Endothelial cell of umbilical vein (primary cell): Measurements from ENCODE around the gene CLCN6. TPM values are rescaled to one million over a fixed set of nuclear protein-coding genes. Genes with fewer than 3 reads are reported as not detected.

Experiments used
- BruUV-seq: library from RNA; stranded (reverse); fragments of 400-500 nt; replicated peaks from 2 replicates; lab custom pipeline; 2021; lab: Mats Ljungman, UMichigan
- CTCF ChIA-PET: fragments of 300-600, 350-600 bp; sonication (Branson Sonifier 250); formaldehyde crosslinking; loops from one replicate; lab custom pipeline; 2021; ENCODE audit warnings: antibody characterized with exemption, inconsistent platforms; lab: Charles Lee
- POLR2A ChIA-PET: fragments of 300-600, 350-600 bp; sonication (Branson Sonifier 250); formaldehyde crosslinking; loops from one replicate; lab custom pipeline; 2021; ENCODE audit warnings: antibody characterized with exemption, inconsistent platforms; lab: Charles Lee
- DNase-seq: peaks from one replicate; pipeline ENCODE4 v3.0.0-alpha.2; 2011; ENCODE audit warnings: low read depth, low spot score
- FAIRE-seq: peaks from 2 replicates; lab custom pipeline; 2011; peaks lifted over from hg19 to GRCh38; lab: Jason Lieb, UNC
- H2AFZ ChIP-seq: 2 replicates; pipeline ENCODE4 v1.6.0; 2012; ENCODE audit warnings: low read depth, low read length, control low read depth, inconsistent platforms
- H3K27ac ChIP-seq: 2 replicates; pipeline ENCODE4 v1.5.1; 2011; ENCODE audit warnings: low read depth, mild to moderate bottlenecking, control low read depth, low read length, moderate library complexity; ENCODE audit not compliant: insufficient read depth
- H3K27me3 ChIP-seq, 2 experiments: 2 replicates each; pipeline versions ENCODE4 v1.6.0 to v1.6.1; 2011; ENCODE audit warnings: low read length in 2 of 2, mixed read lengths in 1 of 2; ENCODE audit not compliant: control insufficient read depth in 2 of 2, insufficient read depth in 2 of 2
- H3K36me3 ChIP-seq, 2 experiments: 2 replicates in 1 of 2; 3 replicates in 1 of 2; pipeline ENCODE4 v1.5.1; 2011; ENCODE audit warnings: low read length in 2 of 2, mild to moderate bottlenecking in 1 of 2, moderate library complexity in 1 of 2; ENCODE audit not compliant: control insufficient read depth in 2 of 2, insufficient read depth in 2 of 2; ENCODE audit errors: extremely low read depth in 1 of 2
- H3K4me1 ChIP-seq: 3 replicates; pipeline ENCODE4 v1.5.1; 2011; ENCODE audit warnings: mild to moderate bottlenecking, low read length; ENCODE audit not compliant: control insufficient read depth, insufficient read depth; ENCODE audit errors: extremely low read depth
- H3K4me2 ChIP-seq: 2 replicates; pipeline ENCODE4 v1.6.1; 2011; ENCODE audit warnings: low read length, control low read depth, mixed read lengths; ENCODE audit not compliant: insufficient read depth
- H3K4me3 ChIP-seq, 3 experiments: fragments of 200-600 bp in 1 of 3; sonication (generic), shearing (Covaris generic) in 1 of 3; replicated peaks in 1 of 3; 2 replicates each; pipeline ENCODE4 v1.5.1; 2011 to 2016; ENCODE audit warnings: control low read depth in 3 of 3, low read length in 3 of 3, mild to moderate bottlenecking in 2 of 3, inconsistent platforms in 1 of 3, low read depth in 1 of 3, moderate library complexity in 1 of 3; ENCODE audit not compliant: insufficient read depth in 1 of 3
- H3K79me2 ChIP-seq: 2 replicates; pipeline ENCODE4 v1.6.0; 2012; ENCODE audit warnings: low read length, inconsistent platforms; ENCODE audit not compliant: control insufficient read depth, insufficient read depth
- H3K9ac ChIP-seq: replicated peaks from 2 replicates; pipeline ENCODE3; 2011; ENCODE audit warnings: low read length, control low read depth; ENCODE audit not compliant: insufficient read depth; ENCODE audit errors: extremely low read depth
- H3K9me1 ChIP-seq: replicated peaks from 3 replicates; pipeline ENCODE4 v1.6.0; 2011; ENCODE audit warnings: mild to moderate bottlenecking, low read length; ENCODE audit not compliant: control insufficient read depth, insufficient read depth; ENCODE audit errors: extremely low read depth
- H3K9me3 ChIP-seq: replicated peaks from 2 replicates; pipeline ENCODE4 v1.5.1; 2012; ENCODE audit warnings: low read length, inconsistent platforms; ENCODE audit not compliant: control insufficient read depth, insufficient read depth
- H4K20me1 ChIP-seq: replicated peaks from 2 replicates; pipeline ENCODE3; 2011; ENCODE audit warnings: mild to moderate bottlenecking, low read length; ENCODE audit not compliant: control insufficient read depth, insufficient read depth; ENCODE audit errors: extremely low read depth
- EZH2 ChIP-seq: IDR thresholded peaks from 2 replicates; pipeline ENCODE4 v1.6.1; 2012; ENCODE audit warnings: borderline replicate concordance, low read depth, mild to moderate bottlenecking, moderate library complexity, low read length, inconsistent platforms; ENCODE audit not compliant: severe bottlenecking
- FOS ChIP-seq: IDR thresholded peaks from 2 replicates; pipeline ENCODE4 v1.6.1; 2011; ENCODE audit warnings: mild to moderate bottlenecking, low read length, moderate library complexity, borderline replicate concordance; ENCODE audit not compliant: insufficient read depth
- GATA2 ChIP-seq: IDR thresholded peaks from 2 replicates; pipeline ENCODE4 v1.7.0; 2011; ENCODE audit warnings: low read depth, mild to moderate bottlenecking, moderate library complexity, mixed read lengths, low read length; ENCODE audit not compliant: insufficient read length, insufficient read depth
- JUN ChIP-seq: IDR thresholded peaks from 2 replicates; pipeline ENCODE4 v1.6.1; 2011; ENCODE audit warnings: borderline replicate concordance, low read depth; ENCODE audit not compliant: insufficient read length, insufficient read depth
- POLR2A ChIP-seq: IDR thresholded peaks from 2 replicates; pipeline ENCODE4 v1.6.1; 2012; ENCODE audit warnings: low read depth, mild to moderate bottlenecking, control low read depth, low read length
- dilution Hi-C: fragments of 300-500 bp; cut with MboI; formaldehyde crosslinking; loops from one replicate; pipeline ENCODE4 v1.15.0; 2019; ENCODE audit warnings: low sequenced_read_pairs; ENCODE audit not compliant: extremely low pct_ligation_motif_present
- intact Hi-C: fragments of 100-400 bp; cut with micrococcal nuclease; formaldehyde crosslinking; loops from one replicate; pipeline ENCODE4 v1.10.0; 2022
- polyA plus RNA-seq, 4 experiments: library from polyadenylated mRNA; depleted of rRNA in 3 of 4; stranded (reverse) in 3 of 4; unstranded in 1 of 4; fragments of >200 nt; gene quantifications; 2 replicates each; pipeline versions ENCODE4 v1.2.1 to v1.2.3, GENCODE V29; 2011 to 2012; ENCODE audit warnings: missing spikeins in 1 of 4
- total RNA-seq: library from RNA; stranded (reverse); gene quantifications from 2 replicates; pipeline ENCODE4 v1.2.3, GENCODE V29; 2021
- TF ChIP-seq, protein P1 (sequence below), 2 donors: IDR thresholded peaks; 1 replicate in 1 of 2; 2 replicates in 1 of 2; pipeline ENCODE4 v1.5.1; 2011; ENCODE audit warnings: low read length in 2 of 2, mild to moderate bottlenecking in 2 of 2, moderate library complexity in 2 of 2, control low read depth in 1 of 2, inconsistent platforms in 1 of 2, low read depth in 1 of 2; ENCODE audit not compliant: insufficient read depth in 1 of 2; ENCODE audit errors: extremely low read depth in 1 of 2
- TF ChIP-seq, protein P2 (sequence below): IDR thresholded peaks from 2 replicates; pipeline ENCODE4 v1.6.1; 2011; ENCODE audit not compliant: insufficient read depth, insufficient read length

CLCN6 gene
- total and polyA plus RNA-seq, 2 donors (not counting 3 experiments of a cell fraction or from before 2014, with no cell fraction given): 20.4 to 41.2 TPM

GRCh38 chr1:11772458-11772857 lies 33.5 kb upstream of the CLCN6 start:
- CTCF ChIA-PET: interaction anchor here (0.7 to 1.2 kb wide), 2 partner anchors 10 to 13 kb away, joined by 3 to 4 read pairs; no protein-coding TSS in a partner anchor

GRCh38 chr1:11774753-11775152 lies 31.2 kb upstream of the CLCN6 start:
- FAIRE-seq: no peak
- H3K27me3 ChIP-seq: no peaks in the 10 kb centered on the region
- no peaks in the 10 kb centered on the region for H3K36me3 ChIP-seq
- H3K4me1 ChIP-seq: no peaks in the 10 kb centered on the region
- H3K4me3 ChIP-seq: no peak overlapping the region
- no peaks in the 10 kb centered on the region for H4K20me1 ChIP-seq
- ChIA-PET POLR2A (interaction anchor here (0.6 kb wide), 1 partner anchor 15 kb away, joined by 3 read pairs; no protein-coding TSS in a partner anchor), CTCF (no interaction called here)
- no peak overlapping the region for H2AFZ ChIP-seq
- no peak overlapping the region for H3K9ac ChIP-seq
- no TSS peak for BruUV-seq
- dilution Hi-C loops: no loop called here
- no peaks in the 10 kb centered on the region for H3K79me2 ChIP-seq
- H3K27ac ChIP-seq: no peak overlapping the region
- H3K9me1 ChIP-seq: no peaks in the 10 kb centered on the region
- no peaks in the 10 kb centered on the region for H3K9me3 ChIP-seq
- intact Hi-C loops: no loop called here
- DNase-seq: no peak
- H3K4me2 ChIP-seq: no peak overlapping the region
- TF ChIP-seq, protein P1, sequence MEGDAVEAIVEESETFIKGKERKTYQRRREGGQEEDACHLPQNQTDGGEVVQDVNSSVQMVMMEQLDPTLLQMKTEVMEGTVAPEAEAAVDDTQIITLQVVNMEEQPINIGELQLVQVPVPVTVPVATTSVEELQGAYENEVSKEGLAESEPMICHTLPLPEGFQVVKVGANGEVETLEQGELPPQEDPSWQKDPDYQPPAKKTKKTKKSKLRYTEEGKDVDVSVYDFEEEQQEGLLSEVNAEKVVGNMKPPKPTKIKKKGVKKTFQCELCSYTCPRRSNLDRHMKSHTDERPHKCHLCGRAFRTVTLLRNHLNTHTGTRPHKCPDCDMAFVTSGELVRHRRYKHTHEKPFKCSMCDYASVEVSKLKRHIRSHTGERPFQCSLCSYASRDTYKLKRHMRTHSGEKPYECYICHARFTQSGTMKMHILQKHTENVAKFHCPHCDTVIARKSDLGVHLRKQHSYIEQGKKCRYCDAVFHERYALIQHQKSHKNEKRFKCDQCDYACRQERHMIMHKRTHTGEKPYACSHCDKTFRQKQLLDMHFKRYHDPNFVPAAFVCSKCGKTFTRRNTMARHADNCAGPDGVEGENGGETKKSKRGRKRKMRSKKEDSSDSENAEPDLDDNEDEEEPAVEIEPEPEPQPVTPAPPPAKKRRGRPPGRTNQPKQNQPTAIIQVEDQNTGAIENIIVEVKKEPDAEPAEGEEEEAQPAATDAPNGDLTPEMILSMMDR (IDR thresholded peaks at IDR 0.05; ENCODE audit: extremely low read depth in 1 of 2, insufficient read depth in 1 of 2, low read depth in 1 of 2, low read length in 2 of 2): no peak
- TF ChIP-seq POLR2A (no peak), JUN (no peak), GATA2 (no peak)

More at GRCh38 chr1:11772458-11772857, 33.5 kb upstream of the CLCN6 start:
- Histone ChIP-seq H3K27me3 (no peaks in the 10 kb centered on the region), H3K9me1 (no peaks in the 10 kb centered on the region), H3K79me2 (no peaks in the 10 kb centered on the region), H2AFZ (no peak overlapping the region), H3K27ac (no peak overlapping the region), H4K20me1 (no peaks in the 10 kb centered on the region), H3K4me1 (peaks cover 4% of the 10 kb centered on the region), H3K9ac (no peak overlapping the region), H3K4me3 (no peak overlapping the region), H3K9me3 (no peaks in the 10 kb centered on the region), H3K4me2 (no peak overlapping the region), H3K36me3 (no peaks in the 10 kb centered on the region)
- TF ChIP-seq, protein P2, sequence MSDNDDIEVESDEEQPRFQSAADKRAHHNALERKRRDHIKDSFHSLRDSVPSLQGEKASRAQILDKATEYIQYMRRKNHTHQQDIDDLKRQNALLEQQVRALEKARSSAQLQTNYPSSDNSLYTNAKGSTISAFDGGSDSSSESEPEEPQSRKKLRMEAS: no peak
- TF ChIP-seq FOS: no peak
- TF ChIP-seq JUN: no peak
- TF ChIP-seq POLR2A: no peak
- TF ChIP-seq EZH2: no peak
- no peak for TF ChIP-seq GATA2
- FAIRE-seq: no peak
- POLR2A ChIA-PET: no interaction called here
- dilution Hi-C loops: no loop called here
- intact Hi-C loops: no loop called here
- no TSS peak for BruUV-seq
- no peak for DNase-seq
